GM20000 (cell line): Measurements from ENCODE around the gene YJEFN3.

Experiments
- DNase-seq: peaks from one replicate; pipeline ENCODE4 v3.0.0; 2012; ENCODE audit warnings: low spot score
- TF ChIP-seq, protein P1 (sequence below): IDR thresholded peaks from 2 replicates; pipeline ENCODE4 v1.5.1; 2012; ENCODE audit warnings: mild to moderate bottlenecking, control low read depth; ENCODE audit errors: extremely low read depth, missing control alignments

YJEFN3 gene

DNA sequence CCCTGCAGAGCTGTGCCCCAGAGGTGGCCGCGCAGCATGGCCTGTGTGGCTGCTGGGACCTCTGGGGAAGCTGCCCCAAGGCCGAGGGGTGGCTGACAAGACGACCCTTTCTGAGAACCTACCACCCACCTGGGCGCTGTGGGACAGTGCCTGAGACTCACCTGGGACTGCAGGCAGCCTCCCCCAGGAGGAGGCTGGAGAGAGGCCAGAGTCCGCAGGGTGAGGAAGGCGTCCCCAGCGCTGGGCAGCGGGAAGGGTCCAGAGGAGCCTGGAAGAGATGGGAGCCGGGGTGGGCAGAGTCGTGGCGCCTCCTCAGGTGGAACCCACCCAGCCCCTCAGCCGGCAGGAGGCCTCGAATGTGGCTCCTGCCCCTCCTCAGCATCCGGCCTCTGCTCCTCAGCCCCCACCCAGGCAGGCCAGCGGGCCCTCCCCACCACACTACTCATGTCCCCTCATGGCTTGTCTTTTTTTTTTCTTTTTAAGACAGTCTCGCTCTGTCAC, 34.7 kb downstream of the YJEFN3 start:
- TF ChIP-seq, protein P1, sequence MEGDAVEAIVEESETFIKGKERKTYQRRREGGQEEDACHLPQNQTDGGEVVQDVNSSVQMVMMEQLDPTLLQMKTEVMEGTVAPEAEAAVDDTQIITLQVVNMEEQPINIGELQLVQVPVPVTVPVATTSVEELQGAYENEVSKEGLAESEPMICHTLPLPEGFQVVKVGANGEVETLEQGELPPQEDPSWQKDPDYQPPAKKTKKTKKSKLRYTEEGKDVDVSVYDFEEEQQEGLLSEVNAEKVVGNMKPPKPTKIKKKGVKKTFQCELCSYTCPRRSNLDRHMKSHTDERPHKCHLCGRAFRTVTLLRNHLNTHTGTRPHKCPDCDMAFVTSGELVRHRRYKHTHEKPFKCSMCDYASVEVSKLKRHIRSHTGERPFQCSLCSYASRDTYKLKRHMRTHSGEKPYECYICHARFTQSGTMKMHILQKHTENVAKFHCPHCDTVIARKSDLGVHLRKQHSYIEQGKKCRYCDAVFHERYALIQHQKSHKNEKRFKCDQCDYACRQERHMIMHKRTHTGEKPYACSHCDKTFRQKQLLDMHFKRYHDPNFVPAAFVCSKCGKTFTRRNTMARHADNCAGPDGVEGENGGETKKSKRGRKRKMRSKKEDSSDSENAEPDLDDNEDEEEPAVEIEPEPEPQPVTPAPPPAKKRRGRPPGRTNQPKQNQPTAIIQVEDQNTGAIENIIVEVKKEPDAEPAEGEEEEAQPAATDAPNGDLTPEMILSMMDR, result no peak
- no peak for DNase-seq

DNA sequence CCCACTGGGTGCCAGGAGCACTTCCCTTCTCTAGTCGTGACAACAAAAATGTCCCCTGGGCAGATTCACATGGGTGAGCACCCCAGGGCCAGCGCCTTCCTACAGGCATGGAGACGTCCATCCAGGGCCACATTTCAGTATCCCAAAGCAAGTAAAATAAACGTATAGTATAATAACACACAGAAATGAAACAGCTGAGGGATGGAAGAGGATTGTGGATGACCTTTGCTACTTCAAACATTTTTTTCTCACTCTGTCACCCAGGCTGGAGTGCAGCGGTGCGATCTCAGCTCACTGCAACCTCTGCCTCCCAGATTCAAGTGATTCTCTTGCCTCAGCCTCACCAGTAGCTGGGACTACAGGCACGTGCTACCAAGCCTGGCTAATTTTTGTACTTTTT, 37.6 kb downstream of the YJEFN3 start:
- TF ChIP-seq, protein P1, result no peak
- no peak for DNase-seq

DNA sequence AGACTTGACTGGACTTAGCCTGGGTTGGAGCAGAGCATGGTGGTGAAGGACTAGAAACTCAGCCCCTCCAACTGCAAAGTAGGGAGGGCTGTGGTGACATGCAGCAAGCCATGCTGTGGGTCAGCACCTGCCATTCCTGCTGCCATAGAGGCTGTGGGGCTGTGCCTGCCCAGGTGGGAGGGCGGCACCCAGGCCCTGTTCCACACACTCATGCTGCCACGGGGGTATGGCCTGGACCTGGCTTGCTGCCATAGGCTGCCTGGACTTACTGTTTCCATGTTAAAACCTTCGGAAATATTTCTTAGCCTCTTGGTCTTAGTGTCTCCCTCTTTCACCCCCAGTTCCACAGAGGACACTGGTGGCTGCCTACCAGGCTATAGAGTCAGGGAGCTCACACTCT, 38.7 kb downstream of the YJEFN3 start:
- TF ChIP-seq, protein P1, result no peak
- no peak for DNase-seq

DNA sequence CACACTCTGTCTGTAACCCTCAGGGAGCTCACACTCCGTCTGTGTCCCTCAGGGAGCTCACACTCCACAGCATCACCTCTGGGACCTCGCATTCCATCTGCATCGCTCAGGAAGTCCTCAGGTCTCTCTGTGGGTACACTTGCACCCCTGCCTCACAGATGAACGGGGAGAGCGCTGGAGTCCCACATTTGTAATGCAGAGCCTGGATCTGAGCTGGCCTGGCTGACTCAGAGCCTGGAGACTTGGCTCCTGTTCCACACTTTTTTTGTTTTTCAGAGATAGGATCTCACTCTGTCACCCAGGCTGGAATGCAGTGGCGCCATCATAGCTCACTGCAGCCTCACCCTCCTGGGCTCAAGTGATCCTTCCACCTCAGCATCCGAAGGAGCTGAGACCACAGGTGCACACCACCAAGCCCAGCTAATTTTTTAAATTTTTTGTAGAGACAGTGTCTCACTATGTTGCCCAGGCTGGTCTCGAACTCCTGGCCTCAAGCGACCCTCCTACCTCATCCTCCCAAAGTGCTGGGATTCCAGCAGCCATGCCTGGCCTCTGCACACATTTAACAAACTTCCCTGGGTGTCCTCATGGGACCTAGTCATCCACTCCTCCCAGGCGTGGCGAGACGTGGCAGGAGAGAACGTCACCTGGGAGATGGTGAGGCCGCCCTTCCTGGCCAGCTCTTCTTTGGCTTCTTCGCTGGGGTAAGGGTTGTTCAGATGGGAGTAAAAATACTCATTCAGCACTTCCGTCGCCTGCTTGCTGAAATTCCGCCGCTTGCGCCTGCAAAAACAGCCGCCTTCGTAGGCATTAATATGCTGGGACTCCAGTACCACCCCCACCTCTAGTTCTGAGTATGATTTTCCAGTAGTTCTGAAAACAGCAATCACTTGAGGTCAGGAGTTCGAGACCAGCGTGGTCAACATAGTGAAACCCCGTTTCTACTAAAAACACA, 40.4 kb downstream of the YJEFN3 start:
- TF ChIP-seq, protein P1, result no peak
- DNase-seq, result no peak

DNA sequence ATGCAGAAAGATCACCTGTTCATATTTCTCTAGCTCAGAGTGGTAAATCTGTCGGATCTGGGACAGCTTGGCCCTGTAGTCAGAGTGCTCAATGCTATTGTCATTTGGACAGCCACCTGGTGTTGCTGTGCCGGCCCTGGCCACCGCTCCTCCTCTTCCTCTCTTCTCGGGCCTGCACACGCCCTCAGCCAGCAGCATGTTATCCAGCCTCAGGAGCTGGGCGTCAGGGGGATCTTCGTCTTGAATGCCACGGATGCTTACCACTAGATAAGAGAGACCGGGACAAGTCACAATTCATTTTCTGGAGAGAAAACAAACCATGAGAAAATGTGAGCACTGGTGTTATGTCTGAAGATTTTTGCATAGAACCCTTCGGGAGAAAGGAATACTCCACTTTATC, 41.9 kb downstream of the YJEFN3 start:
- DNase-seq, result no peak
- TF ChIP-seq, protein P1, result no peak

DNA sequence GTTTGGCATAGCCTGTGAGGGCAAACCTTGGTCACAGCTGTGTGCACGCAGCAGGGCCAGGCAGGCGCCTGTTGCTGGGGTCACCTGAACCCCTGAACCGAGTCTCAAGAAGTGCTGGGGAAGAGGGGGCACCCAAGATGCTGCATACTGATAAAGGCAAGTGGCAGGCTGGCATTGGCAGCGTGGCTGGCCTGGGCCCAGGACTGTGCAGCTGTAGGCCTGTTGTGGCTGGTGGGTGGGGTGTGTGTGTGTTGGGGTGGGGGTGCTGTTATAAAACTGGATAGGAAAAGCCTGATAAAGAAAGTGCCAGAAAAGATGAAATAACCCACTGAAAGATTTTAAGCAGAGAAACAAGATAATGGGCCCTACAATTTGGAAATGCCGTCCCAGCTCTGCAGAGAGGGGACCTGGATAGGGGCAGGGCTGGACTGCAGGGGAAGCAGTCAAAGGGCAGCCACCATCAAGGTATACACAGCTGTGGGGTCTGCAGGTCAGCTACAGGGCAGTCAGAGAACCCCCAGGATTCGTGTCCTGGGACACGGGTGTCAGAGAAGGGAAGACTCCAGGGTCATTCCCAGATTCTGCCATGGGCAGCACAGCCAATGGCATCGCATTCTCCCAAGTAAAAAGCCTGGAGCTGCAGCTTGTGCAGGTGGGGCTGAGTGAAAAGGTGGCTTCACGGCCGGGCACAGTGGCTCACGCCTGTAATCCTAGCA, 42.5 kb downstream of the YJEFN3 start:
- TF ChIP-seq, protein P1, result no peak
- no peak for DNase-seq

DNA sequence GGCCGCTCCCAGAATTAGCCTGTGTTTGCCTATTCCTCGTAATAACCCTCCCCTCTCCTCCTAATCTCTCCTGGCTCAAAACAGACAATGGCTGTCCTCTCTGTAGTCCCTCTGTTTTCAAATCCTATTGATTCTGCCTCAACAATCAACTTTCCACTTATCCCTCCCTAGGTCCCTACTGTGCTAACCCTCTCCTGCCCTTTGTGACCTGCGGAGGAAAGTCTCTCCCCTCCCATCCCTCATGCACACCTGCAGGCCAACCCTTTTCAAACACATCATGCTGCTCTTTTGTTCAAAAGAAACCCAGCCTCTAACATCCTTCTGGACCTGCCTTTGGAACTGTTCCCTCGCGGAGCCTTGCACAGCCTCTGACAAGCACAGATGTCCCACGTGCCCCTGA, 46.7 kb downstream of the YJEFN3 start:
- TF ChIP-seq, protein P1, result no peak
- DNase-seq, result no peak
